ENCODE data around the gene SORBS2.

The SORBS2 gene

DNA sequence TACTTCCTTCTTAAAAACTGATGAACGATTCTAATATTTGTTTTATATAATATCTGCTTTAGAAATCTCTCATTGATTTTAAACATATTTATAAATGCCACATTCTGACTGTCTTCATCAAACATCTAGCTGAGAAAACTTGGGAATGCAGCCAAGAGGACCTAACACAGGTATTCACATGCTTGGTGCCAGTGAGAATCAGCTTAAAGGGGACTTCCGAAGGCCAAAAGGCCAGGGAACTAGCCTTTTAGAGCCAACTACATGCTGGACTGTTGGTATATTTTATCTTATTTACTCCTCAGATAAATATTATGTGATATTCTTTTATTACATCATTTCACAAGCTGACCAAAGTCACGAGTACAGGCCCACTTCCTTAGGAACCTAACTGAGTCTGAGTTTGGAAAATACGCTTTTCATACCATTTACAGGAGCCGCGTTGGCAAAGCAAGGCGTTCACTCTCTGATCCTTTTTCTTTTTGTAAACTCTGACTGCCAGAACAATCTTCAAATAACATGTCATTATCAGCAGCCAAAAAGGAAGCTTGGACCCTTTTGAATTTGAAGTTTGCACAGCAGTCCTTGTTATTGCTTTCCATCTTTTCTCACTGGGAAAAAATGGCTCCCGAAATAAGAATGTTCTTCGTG is 235.6 kb downstream of the SORBS2 start:
- in situ Hi-C loops (cut with HindIII; ENCODE audit: low sequenced_read_pairs), result no loop called here
- TF ChIP-seq CTCF (IDR thresholded peaks at IDR 0.05; ENCODE audit: low read depth, low read length, missing control alignments), result no peak
- no peak overlapping the region for H3K4me3 ChIP-seq (ENCODE audit: low read depth, low read length)

GRCh38 chr4:185573651-185574199 is 238.3 kb downstream of the SORBS2 start:
- H3K4me3 ChIP-seq (ENCODE audit: low read depth, low read length), result no peak overlapping the region
- no peak for DNase-seq (ENCODE audit: low read depth)
- no peak for TF ChIP-seq CTCF (IDR thresholded peaks at IDR 0.05; ENCODE audit: low read depth, low read length, missing control alignments)
- in situ Hi-C loops (cut with HindIII; ENCODE audit: low sequenced_read_pairs), result no loop called here

More for the DNA sequence above, 235.6 kb downstream of the SORBS2 start:
- DNase-seq (ENCODE audit: low read depth), result no peak

DNA sequence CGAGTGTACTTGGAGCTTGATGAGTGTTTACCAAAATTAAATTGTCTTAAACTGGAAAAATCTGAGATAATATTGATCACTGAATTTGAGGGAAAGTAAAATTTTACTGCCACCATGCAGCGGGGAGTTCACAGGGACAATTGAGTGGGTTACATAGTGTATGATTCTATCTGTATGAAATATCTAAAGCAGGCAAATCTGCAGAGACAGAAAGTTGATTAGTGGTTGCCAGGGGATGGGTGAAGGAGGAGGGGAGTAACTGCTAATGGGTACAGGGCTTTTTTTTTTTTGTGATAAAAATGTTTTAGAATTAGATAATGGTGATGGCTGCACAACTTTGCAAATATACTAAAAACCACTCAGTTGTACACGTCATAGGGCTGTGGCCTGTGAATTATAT is 241.3 kb downstream of the SORBS2 start:
- in situ Hi-C loops (cut with HindIII; ENCODE audit: low sequenced_read_pairs), result no loop called here
- no peak overlapping the region for H3K4me3 ChIP-seq (ENCODE audit: low read depth, low read length)
- no peak for TF ChIP-seq CTCF (IDR thresholded peaks at IDR 0.05; ENCODE audit: low read depth, low read length, missing control alignments)
- no peak for DNase-seq (ENCODE audit: low read depth)

- in situ Hi-C loops (cut with HindIII; ENCODE audit: low sequenced_read_pairs), result no loop called here
- no peak for DNase-seq (ENCODE audit: low read depth)
- no peak for TF ChIP-seq CTCF (IDR thresholded peaks at IDR 0.05; ENCODE audit: low read depth, low read length, missing control alignments)
- no peak overlapping the region for H3K4me3 ChIP-seq (ENCODE audit: low read depth, low read length)
These were observed 244.3 kb downstream of the SORBS2 start for GRCh38 chr4:185567381-185568376.

GRCh38 chr4:185566972-185567371 is 245.0 kb downstream of the SORBS2 start:
- peak; percentile 48 for DNase-seq (ENCODE audit: low read depth)
- no peak for TF ChIP-seq CTCF (IDR thresholded peaks at IDR 0.05; ENCODE audit: low read depth, low read length, missing control alignments)
- H3K4me3 ChIP-seq (ENCODE audit: low read depth, low read length), result no peak overlapping the region
- in situ Hi-C loops (cut with HindIII; ENCODE audit: low sequenced_read_pairs), result no loop called here

DNA sequence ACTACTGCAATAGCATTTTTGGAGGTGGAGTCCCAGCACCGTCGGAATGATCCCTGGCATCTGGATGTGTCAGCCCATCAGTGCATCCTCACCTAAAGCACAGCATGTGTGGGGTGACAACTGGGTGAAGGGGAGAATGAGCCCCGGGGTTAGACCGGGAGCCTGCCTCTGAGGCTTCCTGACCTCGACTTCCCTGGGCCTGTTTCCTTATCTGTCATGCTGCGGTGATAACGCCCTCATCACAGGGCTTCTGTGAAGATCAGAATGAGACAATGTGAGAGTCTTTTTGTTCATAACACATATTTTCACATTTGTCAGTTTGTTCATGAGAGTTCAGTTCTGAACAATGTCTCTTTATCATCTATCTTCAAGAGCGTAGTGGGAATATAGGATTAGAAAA is 245.6 kb downstream of the SORBS2 start:
- TF ChIP-seq CTCF (IDR thresholded peaks at IDR 0.05; ENCODE audit: low read depth, low read length, missing control alignments), result no peak
- in situ Hi-C loops (cut with HindIII; ENCODE audit: low sequenced_read_pairs), result no loop called here
- H3K4me3 ChIP-seq (ENCODE audit: low read depth, low read length), result no peak overlapping the region
- no peak for DNase-seq (ENCODE audit: low read depth)

All from astrocyte of the cerebellum (primary cell).